Keratinocyte (primary cell): ENCODE results near the gene ZPR1. TPM values are rescaled to one million over a fixed set of nuclear protein-coding genes. Genes with fewer than 3 reads are reported as not detected.

Experiments used
- DNase-seq: peaks from one replicate; pipeline ENCODE4 v3.0.0-alpha.2; 2011; ENCODE audit warnings: low read depth, missing footprints, low spot score
- FAIRE-seq: peaks from 2 replicates; lab custom pipeline; 2011; peaks lifted over from hg19 to GRCh38; lab: Jason Lieb, UNC
- H2AFZ ChIP-seq: 2 replicates; pipeline ENCODE4 v1.6.0; 2012; ENCODE audit warnings: low read length, control low read depth, inconsistent platforms; ENCODE audit not compliant: control insufficient read depth
- H3K27ac ChIP-seq: 2 replicates; pipeline ENCODE4 v1.5.1; 2011; ENCODE audit warnings: low read length; ENCODE audit not compliant: control insufficient read depth, insufficient read depth
- H3K27me3 ChIP-seq: 3 replicates; pipeline ENCODE4 v1.6.0; 2011; ENCODE audit warnings: low read length; ENCODE audit not compliant: control insufficient read depth, insufficient read depth; ENCODE audit errors: extremely low read depth
- H3K36me3 ChIP-seq, 2 experiments: 2 replicates in 1 of 2; 3 replicates in 1 of 2; pipeline ENCODE4 v1.5.1; 2011; ENCODE audit warnings: low read length in 2 of 2, mild to moderate bottlenecking in 1 of 2; ENCODE audit not compliant: control insufficient read depth in 2 of 2, insufficient read depth in 2 of 2; ENCODE audit errors: extremely low read depth in 1 of 2
- H3K4me1 ChIP-seq: 3 replicates; pipeline ENCODE4 v1.5.1; 2011; ENCODE audit warnings: low read length; ENCODE audit not compliant: control insufficient read depth, insufficient read depth; ENCODE audit errors: extremely low read depth
- H3K4me2 ChIP-seq: 3 replicates; pipeline ENCODE4 v1.6.0; 2011; ENCODE audit warnings: low read depth, low read length; ENCODE audit not compliant: control insufficient read depth, insufficient read depth; ENCODE audit errors: extremely low read depth
- H3K4me3 ChIP-seq, 3 experiments: fragments of 200-600 bp in 1 of 3; sonication (generic) in 1 of 3; 2 replicates in 2 of 3; 3 replicates in 1 of 3; pipeline ENCODE4 v1.5.1; 2011 to 2016; ENCODE audit warnings: low read length in 3 of 3, mild to moderate bottlenecking in 3 of 3, control low read depth in 2 of 3, inconsistent platforms in 1 of 3, low read depth in 1 of 3, mixed read lengths in 1 of 3, mixed run types in 1 of 3, moderate library complexity in 1 of 3; ENCODE audit not compliant: control insufficient read depth in 2 of 3, insufficient read depth in 2 of 3; ENCODE audit errors: extremely low read depth in 1 of 3
- H3K79me2 ChIP-seq: 2 replicates; pipeline ENCODE4 v1.6.0; 2012; ENCODE audit warnings: low read length; ENCODE audit not compliant: control insufficient read depth, insufficient read depth
- H3K9ac ChIP-seq: 3 replicates; pipeline ENCODE4 v1.6.0; 2011; ENCODE audit warnings: low read length; ENCODE audit not compliant: control insufficient read depth, insufficient read depth; ENCODE audit errors: extremely low read depth
- H3K9me1 ChIP-seq: 3 replicates; pipeline ENCODE4 v1.6.0; 2011; ENCODE audit warnings: low read length; ENCODE audit not compliant: control insufficient read depth, insufficient read depth; ENCODE audit errors: extremely low read depth
- H3K9me3 ChIP-seq: 2 replicates; pipeline ENCODE4 v1.5.1; 2012; ENCODE audit warnings: low read depth, low read length; ENCODE audit not compliant: control insufficient read depth
- H4K20me1 ChIP-seq: 3 replicates; pipeline ENCODE4 v1.6.0; 2011; ENCODE audit warnings: low read length; ENCODE audit not compliant: control insufficient read depth, insufficient read depth; ENCODE audit errors: extremely low read depth
- CTCF ChIP-seq, 3 experiments: IDR thresholded peaks in 1 of 3; conservative IDR thresholded peaks in 1 of 3; optimal IDR thresholded peaks in 1 of 3; 2 replicates in 2 of 3; 3 replicates in 1 of 3; pipeline versions ENCODE3 to v1.5.1; 2011; ENCODE audit warnings: low read length in 3 of 3, mild to moderate bottlenecking in 3 of 3, moderate library complexity in 2 of 3, control low read depth in 1 of 3, inconsistent platforms in 1 of 3; ENCODE audit not compliant: insufficient read depth in 2 of 3; ENCODE audit errors: extremely low read depth in 1 of 3
- EZH2 ChIP-seq: IDR thresholded peaks from one replicate; pipeline ENCODE4 v1.6.1; 2012; ENCODE audit warnings: inconsistent platforms, mild to moderate bottlenecking, low read length, moderate library complexity
- dilution Hi-C: fragments of 300-500 bp; cut with MboI; formaldehyde crosslinking; loops from one replicate; pipeline ENCODE4 v1.7.0; 2020; ENCODE audit warnings: low sequenced_read_pairs; ENCODE audit not compliant: extremely low pct_ligation_motif_present
- polyA plus RNA-seq, 5 experiments: library from polyadenylated mRNA; depleted of rRNA in 3 of 5; stranded (reverse) in 3 of 5; stranded (forward) in 1 of 5; unstranded in 1 of 5; fragments of >200 nt; gene quantifications; 1 replicate in 1 of 5; 2 replicates in 3 of 5; 3 replicates in 1 of 5; pipeline versions ENCODE4 v1.2.1 to v1.2.3, GENCODE V29; 2011 to 2012; ENCODE audit warnings: missing spikeins in 2 of 5, low read depth in 1 of 5, low replicate concordance in 1 of 5

The ZPR1 gene
- polyA plus RNA-seq, 1 donor (not counting 4 experiments of a cell fraction or from before 2014, with no cell fraction given) = 71.1 TPM

- no peak overlapping the region for H3K4me3 ChIP-seq
- H2AFZ ChIP-seq = no peak overlapping the region
- H3K4me1 ChIP-seq = no peaks in the 10 kb centered on the region
- no peak overlapping the region for H3K27ac ChIP-seq
- H3K9me3 ChIP-seq = no peaks in the 10 kb centered on the region
- no peak overlapping the region for H3K4me2 ChIP-seq
- H4K20me1 ChIP-seq = no peaks in the 10 kb centered on the region
- TF ChIP-seq EZH2 (no peak), CTCF (optimal IDR thresholded peaks at IDR 0.05 in 1 of 3, IDR thresholded peaks at IDR 0.05 in 1 of 3, conservative IDR thresholded peaks at IDR 0.05 in 1 of 3; ENCODE audit: extremely low read depth in 1 of 3, insufficient read depth in 2 of 3, low read length in 3 of 3) (no peak)
- no peak for FAIRE-seq
- H3K9me1 ChIP-seq = no peaks in the 10 kb centered on the region
- no peaks in the 10 kb centered on the region for H3K36me3 ChIP-seq
- no peak for DNase-seq
- H3K79me2 ChIP-seq = no peaks in the 10 kb centered on the region
- H3K27me3 ChIP-seq = no peaks in the 10 kb centered on the region
- H3K9ac ChIP-seq = no peak overlapping the region
- dilution Hi-C loops = no loop called here
Measured at GRCh38 chr11:116738975-116739374, 48.8 kb downstream of the ZPR1 start.

GRCh38 chr11:116736763-116737162 is 51.1 kb downstream of the ZPR1 start:
- Histone ChIP-seq H3K27me3 (peaks cover 2% of the 10 kb centered on the region), H3K9me1 (no peaks in the 10 kb centered on the region), H3K4me2 (no peak overlapping the region), H3K9ac (no peak overlapping the region), H3K79me2 (no peaks in the 10 kb centered on the region), H3K9me3 (no peaks in the 10 kb centered on the region), H3K4me1 (no peaks in the 10 kb centered on the region), H4K20me1 (no peaks in the 10 kb centered on the region), H3K4me3 (no peak overlapping the region), H3K36me3 (no peaks in the 10 kb centered on the region), H3K27ac (no peak overlapping the region), H2AFZ (no peak overlapping the region)
- FAIRE-seq = no peak
- DNase-seq = no peak
- TF ChIP-seq EZH2 (no peak), CTCF (optimal IDR thresholded peaks at IDR 0.05 in 1 of 3, IDR thresholded peaks at IDR 0.05 in 1 of 3, conservative IDR thresholded peaks at IDR 0.05 in 1 of 3; ENCODE audit: extremely low read depth in 1 of 3, insufficient read depth in 2 of 3, low read length in 3 of 3) (peak; percentile 27 to 34 (median 32))
- dilution Hi-C loops = no loop called here
